ENCODE data around the gene BPIFB1. TPM values are rescaled to one million over a fixed set of nuclear protein-coding genes. Genes with fewer than 3 reads are reported as not detected.
A peak's percentile ranks its signal among the peaks of the same experiment; 100 is the strongest.

Gene BPIFB1
- total RNA-seq, 2 experiments from 2014 or later: not detected

GRCh38 chr20:33280000-33280680 lies 2.9 kb upstream of the BPIFB1 start:
- no peaks in the 10 kb centered on the region for H3K4me1 Mint-ChIP-seq
- DNase-seq: no peak
- H3K27me3 Mint-ChIP-seq: peaks cover 10% of the 10 kb centered on the region
- H3K36me3 Mint-ChIP-seq: no peaks in the 10 kb centered on the region
- no peak overlapping the region for H3K4me3 Mint-ChIP-seq
- no peak overlapping the region for H3K27ac Mint-ChIP-seq
- H3K9me3 Mint-ChIP-seq: no peaks in the 10 kb centered on the region

DNA sequence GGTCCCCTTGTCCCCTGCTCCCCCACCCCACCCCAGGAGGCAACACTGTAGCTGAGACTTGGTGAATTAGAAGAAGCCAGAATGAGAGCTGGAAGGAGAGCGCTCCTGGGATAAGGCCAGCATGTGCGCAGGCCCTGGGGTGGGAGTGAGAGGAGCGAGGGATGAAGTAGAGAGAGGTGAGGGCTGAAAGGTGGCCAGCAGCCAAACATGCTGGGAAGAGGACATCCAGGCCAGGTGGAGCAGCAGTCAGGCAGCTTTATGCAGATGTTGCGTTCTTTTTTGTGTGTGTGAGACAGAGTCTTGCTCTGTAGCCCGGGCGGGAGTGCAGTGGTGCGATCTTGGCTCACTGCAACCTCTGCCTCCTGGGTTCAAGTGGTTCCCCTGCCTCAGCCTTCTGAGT lies 2.2 kb upstream of the BPIFB1 start:
- no peak for DNase-seq
- H3K4me1 Mint-ChIP-seq: no peaks in the 10 kb centered on the region
- H3K9me3 Mint-ChIP-seq: no peaks in the 10 kb centered on the region
- no peak overlapping the region for H3K4me3 Mint-ChIP-seq
- H3K27me3 Mint-ChIP-seq: peaks cover 10% of the 10 kb centered on the region
- H3K27ac Mint-ChIP-seq: no peak overlapping the region
- no peaks in the 10 kb centered on the region for H3K36me3 Mint-ChIP-seq

DNA sequence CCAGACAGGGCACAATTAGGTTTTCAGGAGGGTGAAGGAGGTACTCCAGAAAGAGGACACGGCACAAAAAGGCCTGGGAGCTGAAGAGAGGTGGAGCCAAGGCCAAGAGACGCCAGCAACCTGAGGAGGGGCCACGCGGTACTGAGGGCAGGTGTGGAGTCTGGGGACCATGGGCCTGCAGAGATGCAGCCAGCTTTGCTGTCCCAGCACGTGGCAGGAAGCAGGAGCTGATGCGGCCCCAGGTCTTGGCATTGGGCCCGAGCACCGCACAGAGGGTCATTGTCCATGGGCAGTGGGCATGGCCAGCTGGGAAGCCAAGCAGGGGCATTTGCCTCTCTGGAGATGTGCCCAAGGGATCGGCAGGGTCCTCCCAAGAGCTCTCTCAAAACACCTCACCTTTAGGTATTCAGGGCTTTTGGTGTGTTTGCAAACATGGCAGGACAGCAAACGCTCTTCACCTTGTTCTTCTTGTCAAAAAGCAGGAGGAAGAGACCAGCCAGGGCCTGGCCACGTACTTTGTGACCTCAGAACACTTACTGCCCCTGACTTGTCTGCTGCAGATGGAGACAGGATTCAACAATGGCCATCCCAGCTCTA lies 1.4 kb upstream of the BPIFB1 start:
- Mint-ChIP-seq H3K36me3 (no peaks in the 10 kb centered on the region), H3K27ac (no peak overlapping the region), H3K27me3 (peaks cover 4% of the 10 kb centered on the region), H3K9me3 (no peaks in the 10 kb centered on the region), H3K4me3 (no peak overlapping the region), H3K4me1 (no peaks in the 10 kb centered on the region)
- no peak for DNase-seq

- H3K27me3 Mint-ChIP-seq: peaks cover 2% of the 10 kb centered on the region
- H3K4me1 Mint-ChIP-seq: no peaks in the 10 kb centered on the region
- no peak overlapping the region for H3K4me3 Mint-ChIP-seq
- no peak overlapping the region for H3K27ac Mint-ChIP-seq
- no peaks in the 10 kb centered on the region for H3K36me3 Mint-ChIP-seq
- no peak for DNase-seq
- no peaks in the 10 kb centered on the region for H3K9me3 Mint-ChIP-seq
These were observed 649 bp upstream of the BPIFB1 start for GRCh38 chr20:33282196-33282934.

DNA sequence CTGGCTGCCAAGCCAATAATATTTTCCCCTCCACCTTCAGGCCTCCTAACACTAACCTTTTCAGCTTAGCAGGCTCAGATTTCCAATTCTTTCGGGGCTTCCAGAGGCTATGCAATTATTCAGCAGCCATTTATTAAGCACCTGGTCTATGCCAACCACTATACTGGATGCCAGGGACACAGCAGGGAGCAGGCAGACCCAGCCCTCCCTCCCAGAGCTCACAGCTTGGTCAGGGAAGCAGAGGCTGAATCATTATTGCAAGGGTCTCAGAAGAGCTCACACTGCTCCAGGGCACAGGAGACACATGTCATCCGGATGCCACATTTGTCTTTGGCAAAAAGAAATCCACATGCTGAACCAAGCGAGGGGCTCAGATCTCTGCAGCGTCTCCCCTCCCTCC lies 1.3 kb downstream of the BPIFB1 start:
- Mint-ChIP-seq H3K9me3 (no peaks in the 10 kb centered on the region), H3K4me1 (no peaks in the 10 kb centered on the region), H3K27me3 (no peaks in the 10 kb centered on the region), H3K36me3 (no peaks in the 10 kb centered on the region), H3K27ac (no peak overlapping the region), H3K4me3 (no peak overlapping the region)
- DNase-seq: no peak

GRCh38 chr20:33284937-33285336 lies 1.9 kb downstream of the BPIFB1 start:
- H3K4me1 Mint-ChIP-seq: no peaks in the 10 kb centered on the region
- H3K27ac Mint-ChIP-seq: no peak overlapping the region
- H3K27me3 Mint-ChIP-seq: no peaks in the 10 kb centered on the region
- DNase-seq: no peak
- no peaks in the 10 kb centered on the region for H3K9me3 Mint-ChIP-seq
- no peaks in the 10 kb centered on the region for H3K36me3 Mint-ChIP-seq
- H3K4me3 Mint-ChIP-seq: no peak overlapping the region

DNA sequence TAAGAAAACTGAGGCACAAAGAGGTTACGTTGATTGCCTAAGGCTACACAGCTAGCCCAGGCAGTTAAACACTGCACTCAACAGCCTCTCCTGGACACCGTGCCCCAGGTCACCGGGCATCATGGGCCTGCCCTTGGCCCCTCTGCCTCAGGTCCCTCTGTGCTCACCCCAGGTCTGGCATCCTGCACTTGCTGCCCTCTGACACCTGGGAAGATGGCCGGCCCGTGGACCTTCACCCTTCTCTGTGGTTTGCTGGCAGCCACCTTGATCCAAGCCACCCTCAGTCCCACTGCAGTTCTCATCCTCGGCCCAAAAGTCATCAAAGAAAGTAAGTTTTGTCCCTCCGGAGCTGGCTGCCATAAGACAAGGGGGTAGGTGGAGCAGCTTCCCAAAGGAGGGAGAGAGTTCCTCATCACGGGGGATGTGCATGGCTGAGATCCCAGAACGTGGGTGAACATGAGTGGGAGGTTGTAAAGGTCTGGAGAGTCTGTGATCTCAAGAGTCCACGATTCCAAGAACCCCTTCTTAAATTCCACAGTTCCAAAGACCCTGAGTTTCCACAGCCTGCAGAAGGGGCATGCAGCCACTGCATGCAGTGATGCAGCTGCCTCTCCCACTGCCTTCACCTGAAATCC lies 3.0 kb downstream of the BPIFB1 start:
- no peak overlapping the region for H3K4me3 Mint-ChIP-seq
- H3K36me3 Mint-ChIP-seq: no peaks in the 10 kb centered on the region
- no peaks in the 10 kb centered on the region for H3K9me3 Mint-ChIP-seq
- no peaks in the 10 kb centered on the region for H3K27me3 Mint-ChIP-seq
- H3K4me1 Mint-ChIP-seq: no peaks in the 10 kb centered on the region
- no peak overlapping the region for H3K27ac Mint-ChIP-seq
- no peak for DNase-seq

DNA sequence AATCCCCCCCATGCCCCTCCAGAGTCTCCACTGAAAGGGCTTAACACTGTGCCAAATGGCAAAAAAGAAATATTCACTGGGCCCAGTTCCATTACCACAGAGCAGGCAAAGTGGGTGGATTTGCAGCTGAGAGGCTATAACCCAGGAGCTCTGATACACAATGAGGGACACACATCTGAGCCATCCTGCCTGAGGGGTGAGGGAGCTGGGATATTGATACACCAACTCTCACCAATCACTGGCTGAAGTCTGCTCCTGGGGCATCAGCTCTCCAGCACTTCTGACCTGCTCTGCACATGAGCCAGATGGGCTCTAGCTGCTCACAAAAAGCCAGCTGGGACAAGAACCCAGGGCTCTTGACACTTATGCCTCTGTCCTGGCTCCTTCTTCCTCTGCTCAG lies 4.9 kb downstream of the BPIFB1 start:
- Mint-ChIP-seq H3K27ac (no peak overlapping the region), H3K36me3 (no peaks in the 10 kb centered on the region), H3K27me3 (no peaks in the 10 kb centered on the region), H3K4me3 (no peak overlapping the region), H3K4me1 (no peaks in the 10 kb centered on the region), H3K9me3 (no peaks in the 10 kb centered on the region)
- no peak for DNase-seq

- H3K4me3 Mint-ChIP-seq: no peak overlapping the region
- DNase-seq: no peak
- no peaks in the 10 kb centered on the region for H3K9me3 Mint-ChIP-seq
- no peak overlapping the region for H3K27ac Mint-ChIP-seq
- H3K4me1 Mint-ChIP-seq: no peaks in the 10 kb centered on the region
- H3K27me3 Mint-ChIP-seq: peaks cover 4% of the 10 kb centered on the region
- H3K36me3 Mint-ChIP-seq: no peaks in the 10 kb centered on the region
These were observed 7.8 kb downstream of the BPIFB1 start for GRCh38 chr20:33290852-33291251.

DNA sequence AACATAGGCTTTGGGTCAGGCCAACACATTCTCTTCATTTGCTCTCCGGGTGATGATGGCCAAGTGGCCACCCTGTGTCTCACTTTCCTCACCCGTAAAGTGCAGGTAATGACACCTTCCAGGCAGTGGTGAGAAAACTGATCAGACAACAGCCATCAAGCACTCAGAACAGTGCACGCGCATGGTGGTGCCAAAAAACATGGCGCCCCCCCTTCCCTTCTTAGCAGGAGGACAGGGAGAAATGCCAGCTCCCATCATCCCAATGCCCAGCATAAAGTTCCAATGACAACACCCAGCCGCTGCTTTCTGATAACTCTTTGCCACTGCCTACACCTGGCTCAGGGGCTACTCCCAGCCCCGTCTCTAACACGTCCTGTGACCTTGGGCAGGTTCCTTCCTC lies 8.4 kb downstream of the BPIFB1 start:
- DNase-seq: no peak
- no peak overlapping the region for H3K4me3 Mint-ChIP-seq
- H3K4me1 Mint-ChIP-seq: no peaks in the 10 kb centered on the region
- no peaks in the 10 kb centered on the region for H3K9me3 Mint-ChIP-seq
- H3K27me3 Mint-ChIP-seq: peaks cover 4% of the 10 kb centered on the region
- H3K36me3 Mint-ChIP-seq: no peaks in the 10 kb centered on the region
- no peak overlapping the region for H3K27ac Mint-ChIP-seq

- no peak overlapping the region for H3K4me3 Mint-ChIP-seq
- no peak overlapping the region for H3K27ac Mint-ChIP-seq
- no peaks in the 10 kb centered on the region for H3K9me3 Mint-ChIP-seq
- H3K4me1 Mint-ChIP-seq: no peaks in the 10 kb centered on the region
- peak; percentile 63 for DNase-seq
- H3K27me3 Mint-ChIP-seq: peaks cover 4% of the 10 kb centered on the region
- H3K36me3 Mint-ChIP-seq: no peaks in the 10 kb centered on the region
These were observed 8.9 kb downstream of the BPIFB1 start for GRCh38 chr20:33291830-33292355.

GRCh38 chr20:33296206-33296605 lies 13.2 kb downstream of the BPIFB1 start:
- Mint-ChIP-seq H3K27ac (no peak overlapping the region), H3K4me3 (no peak overlapping the region)

DNA sequence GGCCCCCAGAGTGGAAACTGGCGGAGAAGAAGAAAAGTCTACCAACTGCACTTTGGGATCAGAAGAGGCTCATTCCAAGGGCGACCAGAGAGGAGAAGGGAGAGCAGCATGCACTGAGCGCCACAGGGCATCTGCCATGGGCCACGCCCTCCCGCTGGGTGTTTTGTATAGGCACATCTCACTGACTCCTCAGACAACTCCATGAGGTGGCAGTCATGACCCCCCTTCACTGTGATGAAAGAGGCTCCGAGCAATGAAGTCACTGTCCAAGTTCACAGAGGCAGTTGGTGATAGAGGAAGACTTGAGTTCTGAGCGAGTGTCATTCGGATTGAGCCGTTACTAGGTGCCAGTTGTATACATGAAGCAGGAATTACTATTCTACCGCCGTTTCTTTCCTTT lies 15.4 kb downstream of the BPIFB1 start:
- no peak for DNase-seq
- no peaks in the 10 kb centered on the region for H3K4me1 Mint-ChIP-seq
- no peak overlapping the region for H3K27ac Mint-ChIP-seq
- peaks cover 13% of the 10 kb centered on the region for H3K27me3 Mint-ChIP-seq
- H3K36me3 Mint-ChIP-seq: no peaks in the 10 kb centered on the region
- no peaks in the 10 kb centered on the region for H3K9me3 Mint-ChIP-seq
- H3K4me3 Mint-ChIP-seq: no peak overlapping the region

More at GRCh38 chr20:33296206-33296605, 13.2 kb downstream of the BPIFB1 start:
- no peaks in the 10 kb centered on the region for H3K36me3 Mint-ChIP-seq
- peaks cover 13% of the 10 kb centered on the region for H3K27me3 Mint-ChIP-seq
- no peaks in the 10 kb centered on the region for H3K9me3 Mint-ChIP-seq
- DNase-seq: no peak
- H3K4me1 Mint-ChIP-seq: no peaks in the 10 kb centered on the region

- H3K27me3 Mint-ChIP-seq: peaks cover 13% of the 10 kb centered on the region
- H3K4me3 Mint-ChIP-seq: no peak overlapping the region
- peak; percentile 70 for DNase-seq
- H3K36me3 Mint-ChIP-seq: no peaks in the 10 kb centered on the region
- H3K4me1 Mint-ChIP-seq: no peaks in the 10 kb centered on the region
- no peaks in the 10 kb centered on the region for H3K9me3 Mint-ChIP-seq
- H3K27ac Mint-ChIP-seq: no peak overlapping the region
These were observed 16.1 kb downstream of the BPIFB1 start for GRCh38 chr20:33299111-33299603.
